ENCODE measurements around the gene FMNL1.

The FMNL1 gene

GRCh38 chr17:45287526-45288500 is 66.1 kb downstream of the FMNL1 start:
- H4K20me1 ChIP-seq (ENCODE audit: insufficient read depth, low read length), result peaks cover 32% of the 10 kb centered on the region
- TF ChIP-seq EZH2 (IDR thresholded peaks at IDR 0.05; ENCODE audit: borderline replicate concordance, low read depth, low read length, severe bottlenecking) (no peak), CTCF (IDR thresholded peaks at IDR 0.05; ENCODE audit: borderline replicate concordance, extremely low read depth, low read length, poor library complexity, severe bottlenecking) (no peak)
- H3K79me2 ChIP-seq (ENCODE audit: insufficient read depth, low read length), result peaks cover 17% of the 10 kb centered on the region
- H3K36me3 ChIP-seq (ENCODE audit: insufficient read depth, low read length), result peaks cover 78% of the 10 kb centered on the region
- H3K4me2 ChIP-seq (ENCODE audit: insufficient read depth, low read length), result no peak overlapping the region
- H3K9me3 ChIP-seq (ENCODE audit: insufficient read depth, low read length, severe bottlenecking), result no peaks in the 10 kb centered on the region
- no peak overlapping the region for H3K4me3 ChIP-seq (ENCODE audit: low read depth in 1 of 2, low read length in 2 of 2)
- no peaks in the 10 kb centered on the region for H3K4me1 ChIP-seq (ENCODE audit: insufficient read depth, low read length)
- no peaks in the 10 kb centered on the region for H3K27me3 ChIP-seq (ENCODE audit: insufficient read depth, low read length, poor library complexity)
- H2AFZ ChIP-seq (ENCODE audit: low read depth, low read length), result no peak overlapping the region
- no peak overlapping the region for H3K27ac ChIP-seq (ENCODE audit: low read length)
- no peak for ATAC-seq (ENCODE audit: insufficient read depth, low read depth)
- DNase-seq, result no peak
- H3K9ac ChIP-seq (ENCODE audit: low read depth, low read length), result no peak overlapping the region

GRCh38 chr17:45288825-45289224 is 67.1 kb downstream of the FMNL1 start:
- no peaks in the 10 kb centered on the region for H3K4me1 ChIP-seq (ENCODE audit: insufficient read depth, low read length)
- H3K9ac ChIP-seq (ENCODE audit: low read depth, low read length), result no peak overlapping the region
- no peak for TF ChIP-seq CTCF (IDR thresholded peaks at IDR 0.05; ENCODE audit: borderline replicate concordance, extremely low read depth, low read length, poor library complexity, severe bottlenecking)
- TF ChIP-seq EZH2 (IDR thresholded peaks at IDR 0.05; ENCODE audit: borderline replicate concordance, low read depth, low read length, severe bottlenecking), result no peak
- H2AFZ ChIP-seq (ENCODE audit: low read depth, low read length), result no peak overlapping the region
- H3K4me2 ChIP-seq (ENCODE audit: insufficient read depth, low read length), result no peak overlapping the region
- no peak overlapping the region for H3K27ac ChIP-seq (ENCODE audit: low read length)
- peaks cover 42% of the 10 kb centered on the region for H4K20me1 ChIP-seq (ENCODE audit: insufficient read depth, low read length)
- H3K4me3 ChIP-seq (ENCODE audit: low read depth in 1 of 2, low read length in 2 of 2), result no peak overlapping the region
- H3K36me3 ChIP-seq (ENCODE audit: insufficient read depth, low read length), result peaks cover 68% of the 10 kb centered on the region
- peaks cover 27% of the 10 kb centered on the region for H3K79me2 ChIP-seq (ENCODE audit: insufficient read depth, low read length)
- DNase-seq (no peak), ATAC-seq (ENCODE audit: insufficient read depth, low read depth) (no peak)
- H3K27me3 ChIP-seq (ENCODE audit: insufficient read depth, low read length, poor library complexity), result no peaks in the 10 kb centered on the region
- no peaks in the 10 kb centered on the region for H3K9me3 ChIP-seq (ENCODE audit: insufficient read depth, low read length, severe bottlenecking)

- Histone ChIP-seq H3K4me1 (ENCODE audit: insufficient read depth, low read length) (no peaks in the 10 kb centered on the region), H3K4me2 (ENCODE audit: insufficient read depth, low read length) (no peak overlapping the region), H3K27me3 (ENCODE audit: insufficient read depth, low read length, poor library complexity) (no peaks in the 10 kb centered on the region), H2AFZ (ENCODE audit: low read depth, low read length) (no peak overlapping the region), H4K20me1 (ENCODE audit: insufficient read depth, low read length) (peaks cover 48% of the 10 kb centered on the region), H3K27ac (ENCODE audit: low read length) (no peak overlapping the region), H3K9me3 (ENCODE audit: insufficient read depth, low read length, severe bottlenecking) (no peaks in the 10 kb centered on the region), H3K4me3 (ENCODE audit: low read depth in 1 of 2, low read length in 2 of 2) (no peak overlapping the region), H3K36me3 (ENCODE audit: insufficient read depth, low read length) (peaks cover 60% of the 10 kb centered on the region), H3K79me2 (ENCODE audit: insufficient read depth, low read length) (peaks cover 35% of the 10 kb centered on the region), H3K9ac (ENCODE audit: low read depth, low read length) (no peak overlapping the region)
- no peak for DNase-seq
- no peak for ATAC-seq (ENCODE audit: insufficient read depth, low read depth)
- no peak for TF ChIP-seq CTCF (IDR thresholded peaks at IDR 0.05; ENCODE audit: borderline replicate concordance, extremely low read depth, low read length, poor library complexity, severe bottlenecking)
- TF ChIP-seq EZH2 (IDR thresholded peaks at IDR 0.05; ENCODE audit: borderline replicate concordance, low read depth, low read length, severe bottlenecking), result no peak
Observed at GRCh38 chr17:45289301-45290268, 67.9 kb downstream of the FMNL1 start.
